ENCODE results near the gene TSLP.

TSLP gene

DNA sequence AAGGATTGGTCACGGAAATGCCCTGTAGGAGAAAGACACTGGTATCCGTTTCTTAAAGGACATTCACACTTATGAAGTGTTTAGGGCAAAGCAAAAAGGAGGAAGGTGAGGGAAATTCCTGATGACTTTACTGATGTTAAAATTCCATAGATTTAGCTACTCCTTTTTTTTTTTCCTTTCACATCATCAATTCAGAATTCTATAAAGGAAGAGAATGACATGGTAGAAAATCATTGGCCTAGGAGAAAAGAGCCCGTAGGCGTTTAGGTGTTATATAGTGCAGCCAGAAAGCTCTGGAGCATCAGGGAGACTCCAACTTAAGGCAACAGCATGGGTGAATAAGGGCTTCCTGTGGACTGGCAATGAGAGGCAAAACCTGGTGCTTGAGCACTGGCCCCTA, at the start of gene TSLP:
TSLP (plus strand) TSS at position 301 of the 400 bp plus-strand sequence. CDS start 178 bp downstream, outside the sequence.
- no peak for ATAC-seq (ENCODE audit: low read depth)
- no peak for DNase-seq (ENCODE audit: low spot score in 2 of 2)
- Mint-ChIP-seq H3K27ac (no peak within 1 kb of the TSS), H3K36me3 (no peaks in the 10 kb centered on the region), H3K27me3 (peaks cover 26% of the 10 kb centered on the region), H3K4me3 (no peak within 1 kb of the TSS), H3K9me3 (no peaks in the 10 kb centered on the region), H3K4me1 (peaks cover 6% of the 10 kb centered on the region)

DNA sequence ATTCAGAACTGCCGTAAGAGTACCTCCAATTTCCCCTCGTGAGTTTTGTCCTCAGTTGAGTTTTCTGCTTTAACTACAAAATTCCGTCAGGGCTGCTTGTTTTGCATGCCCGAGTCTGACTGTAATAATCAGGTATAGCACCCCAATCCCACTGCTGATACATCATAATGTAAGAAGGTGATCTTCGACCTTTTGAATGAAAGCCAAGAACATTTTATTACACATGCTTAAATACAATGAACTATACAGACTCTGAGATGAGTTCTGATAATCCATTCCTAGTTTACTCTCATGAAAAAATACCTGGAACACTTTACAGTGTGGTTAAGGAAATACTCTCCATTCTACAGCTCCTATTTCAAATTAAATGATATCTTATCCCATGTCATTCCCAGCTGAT, 49.2 kb upstream of the TSLP start:
- no peaks in the 10 kb centered on the region for H3K4me1 Mint-ChIP-seq
- no peak overlapping the region for H3K27ac Mint-ChIP-seq
- no peaks in the 10 kb centered on the region for H3K36me3 Mint-ChIP-seq
- ATAC-seq (ENCODE audit: low read depth) = no peak
- no peak overlapping the region for H3K4me3 Mint-ChIP-seq
- no peaks in the 10 kb centered on the region for H3K27me3 Mint-ChIP-seq
- no peak for DNase-seq (ENCODE audit: low spot score in 2 of 2)
- no peaks in the 10 kb centered on the region for H3K9me3 Mint-ChIP-seq

DNA sequence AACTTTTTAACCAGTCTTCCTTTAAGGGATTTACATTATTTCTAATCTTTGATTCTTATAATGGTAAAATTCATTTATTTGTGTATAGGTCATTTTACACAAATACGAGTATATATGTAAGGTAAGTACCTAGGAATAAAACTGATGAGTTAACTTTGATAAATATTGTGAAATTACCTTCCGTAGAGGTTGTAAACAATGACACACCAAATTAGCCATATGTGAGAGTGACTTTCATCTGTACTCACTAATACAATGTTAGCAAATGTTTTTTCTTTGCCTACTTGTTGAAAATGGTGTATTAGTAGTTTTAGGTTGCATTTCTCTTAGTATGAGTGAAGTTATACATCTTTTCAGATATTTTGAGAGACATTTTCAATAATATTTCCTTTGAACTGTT, 42.6 kb upstream of the TSLP start:
- Mint-ChIP-seq H3K4me3 (no peak overlapping the region), H3K9me3 (no peaks in the 10 kb centered on the region), H3K4me1 (no peaks in the 10 kb centered on the region), H3K27me3 (peaks cover 3% of the 10 kb centered on the region), H3K27ac (no peak overlapping the region), H3K36me3 (no peaks in the 10 kb centered on the region)
- DNase-seq (ENCODE audit: low spot score in 2 of 2) (no peak), ATAC-seq (ENCODE audit: low read depth) (no peak)

DNA sequence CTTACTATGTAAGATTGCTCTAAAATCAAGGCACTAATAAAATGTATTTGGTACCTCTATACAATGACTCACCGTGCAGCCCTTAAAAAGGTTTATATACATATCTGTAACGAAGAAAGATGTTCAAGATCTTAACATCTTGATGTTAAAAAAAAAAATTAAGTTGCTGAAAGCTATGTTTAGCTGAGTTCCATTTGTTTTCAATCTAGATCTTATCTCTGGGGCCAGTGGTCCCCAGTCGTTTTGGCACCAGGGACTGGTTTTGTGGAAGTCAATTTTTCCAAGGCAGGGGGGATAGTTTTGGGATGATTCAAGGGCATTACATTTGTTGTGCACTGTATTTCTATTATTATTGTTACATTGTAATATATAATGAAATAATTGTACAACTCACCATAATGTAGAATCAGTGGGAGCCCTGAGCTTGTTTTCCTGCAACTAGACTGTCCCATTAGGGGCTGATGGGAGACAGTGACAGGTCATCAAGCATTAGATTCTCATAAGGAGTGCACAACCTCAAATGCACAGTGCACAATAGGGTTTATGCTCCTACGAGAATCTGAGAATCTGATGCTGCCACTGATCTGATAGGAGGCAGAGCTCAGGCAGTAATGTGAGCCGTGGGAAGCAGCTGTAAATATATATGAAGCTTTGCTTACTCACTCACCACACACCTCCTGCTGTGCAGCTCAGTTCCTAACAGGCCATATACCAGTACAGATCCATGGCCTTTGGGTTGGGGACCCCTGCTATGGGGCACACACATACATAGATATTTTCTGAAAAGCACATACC, 27.6 kb upstream of the TSLP start:
- H3K27ac Mint-ChIP-seq = no peak overlapping the region
- no peak overlapping the region for H3K4me3 Mint-ChIP-seq
- H3K4me1 Mint-ChIP-seq = no peaks in the 10 kb centered on the region
- H3K27me3 Mint-ChIP-seq = no peaks in the 10 kb centered on the region
- DNase-seq (ENCODE audit: low spot score in 2 of 2) = no peak
- no peaks in the 10 kb centered on the region for H3K9me3 Mint-ChIP-seq
- ATAC-seq (ENCODE audit: low read depth) = no peak
- no peaks in the 10 kb centered on the region for H3K36me3 Mint-ChIP-seq

DNA sequence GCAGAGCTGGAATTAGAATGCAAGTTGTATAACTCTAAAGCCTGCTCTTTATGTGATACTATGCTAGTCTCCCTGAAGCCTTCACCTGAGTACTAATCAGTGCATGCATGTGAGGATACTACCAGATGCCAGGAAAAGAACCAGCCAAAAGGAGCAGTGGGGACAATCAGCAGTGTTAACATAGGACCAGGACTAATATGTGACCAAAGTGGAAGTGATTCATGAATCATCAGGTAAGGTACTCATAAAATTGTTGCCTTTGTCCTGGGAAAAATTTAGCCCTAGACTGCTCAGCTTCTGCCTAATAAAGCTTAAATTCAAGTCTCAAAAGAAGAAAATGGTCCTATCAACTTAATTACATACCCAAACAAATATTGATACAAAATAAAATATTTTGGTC, 13.4 kb upstream of the TSLP start:
- Mint-ChIP-seq H3K27me3 (peaks cover 23% of the 10 kb centered on the region), H3K27ac (no peak overlapping the region), H3K4me3 (no peak overlapping the region), H3K36me3 (peaks cover 2% of the 10 kb centered on the region), H3K4me1 (no peaks in the 10 kb centered on the region), H3K9me3 (peaks cover 4% of the 10 kb centered on the region)
- no peak for ATAC-seq (ENCODE audit: low read depth)
- no peak for DNase-seq (ENCODE audit: low spot score in 2 of 2)

DNA sequence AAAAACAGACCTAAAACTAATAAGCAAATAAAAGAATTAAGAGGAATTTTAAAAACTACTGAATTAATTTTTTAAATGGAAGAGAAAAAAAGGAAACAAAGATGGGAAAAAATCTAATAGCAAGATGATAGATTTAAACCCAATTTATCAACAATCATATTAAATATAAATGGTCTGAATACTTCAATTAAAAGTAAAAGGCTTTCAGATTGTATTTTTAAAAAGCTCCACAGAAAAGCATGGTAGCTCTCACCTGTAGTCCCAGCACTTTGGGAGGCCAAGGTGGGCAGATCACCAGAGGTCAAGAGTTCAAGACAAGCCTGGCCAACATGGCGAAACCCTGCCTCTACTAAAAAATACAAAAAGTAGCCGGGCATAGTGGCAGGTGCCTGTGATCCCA, 11.3 kb upstream of the TSLP start:
- no peak for ATAC-seq (ENCODE audit: low read depth)
- Mint-ChIP-seq H3K9me3 (peaks cover 4% of the 10 kb centered on the region), H3K4me3 (no peak overlapping the region)

DNA sequence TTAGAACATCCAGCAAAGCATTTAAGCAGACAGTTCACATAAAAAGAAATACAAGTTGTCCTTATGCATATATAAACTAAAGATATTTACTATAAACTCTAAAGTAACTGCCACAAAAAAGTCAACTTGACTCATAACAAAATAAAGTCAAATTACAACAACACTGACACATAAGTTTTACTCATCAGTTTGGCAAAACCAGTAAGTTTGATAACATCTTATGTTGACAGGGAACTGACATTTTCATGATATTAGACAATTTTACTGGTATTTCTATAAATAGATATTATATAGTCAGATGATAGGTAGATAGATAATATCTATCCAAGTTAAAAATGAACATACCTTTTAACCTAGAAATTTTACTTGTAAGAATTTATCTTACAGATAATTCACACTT, 9.9 kb upstream of the TSLP start:
- Mint-ChIP-seq H3K4me1 (no peaks in the 10 kb centered on the region), H3K9me3 (peaks cover 4% of the 10 kb centered on the region), H3K27me3 (peaks cover 16% of the 10 kb centered on the region), H3K27ac (no peak overlapping the region), H3K36me3 (peaks cover 2% of the 10 kb centered on the region), H3K4me3 (no peak overlapping the region)
- DNase-seq (ENCODE audit: low spot score in 2 of 2) (no peak), ATAC-seq (ENCODE audit: low read depth) (no peak)

More for the DNA sequence above, 11.3 kb upstream of the TSLP start:
- Mint-ChIP-seq H3K27me3 (peaks cover 23% of the 10 kb centered on the region), H3K36me3 (peaks cover 2% of the 10 kb centered on the region), H3K27ac (no peak overlapping the region), H3K4me1 (no peaks in the 10 kb centered on the region)
- DNase-seq (ENCODE audit: low spot score in 2 of 2) = no peak

DNA sequence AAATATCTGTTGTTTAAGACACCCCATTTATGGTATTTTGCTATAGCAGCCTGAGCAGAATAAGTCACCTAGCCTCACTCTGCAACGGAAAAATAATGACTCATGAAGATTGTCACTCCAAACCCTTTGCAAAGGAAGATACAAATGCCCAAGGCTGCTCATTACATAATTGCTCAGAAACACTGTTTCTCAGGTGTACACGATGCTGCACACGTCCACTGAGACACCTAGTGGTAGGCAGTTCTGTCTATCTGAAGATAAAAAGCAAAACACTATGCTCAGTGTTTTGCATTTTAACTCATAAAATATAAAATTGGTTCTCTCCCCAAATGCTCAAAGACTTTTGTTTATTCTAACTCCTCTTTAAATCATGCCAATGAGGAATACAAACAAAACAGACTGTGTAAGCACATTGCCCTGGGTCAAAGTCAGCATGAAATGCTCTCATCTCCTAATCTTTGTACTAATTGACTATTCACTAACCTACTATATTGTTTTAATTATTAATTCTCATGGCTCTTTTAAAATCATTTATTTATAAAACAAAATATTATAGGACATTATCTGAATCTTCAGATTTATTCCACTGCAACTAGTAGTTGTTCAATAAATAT, 7.7 kb upstream of the TSLP start:
- Mint-ChIP-seq H3K27ac (no peak overlapping the region), H3K4me1 (no peaks in the 10 kb centered on the region), H3K36me3 (peaks cover under 1% of the 10 kb centered on the region), H3K9me3 (peaks cover 3% of the 10 kb centered on the region), H3K4me3 (no peak overlapping the region), H3K27me3 (peaks cover 3% of the 10 kb centered on the region)
- no peak for DNase-seq (ENCODE audit: low spot score in 2 of 2)
- no peak for ATAC-seq (ENCODE audit: low read depth)

DNA sequence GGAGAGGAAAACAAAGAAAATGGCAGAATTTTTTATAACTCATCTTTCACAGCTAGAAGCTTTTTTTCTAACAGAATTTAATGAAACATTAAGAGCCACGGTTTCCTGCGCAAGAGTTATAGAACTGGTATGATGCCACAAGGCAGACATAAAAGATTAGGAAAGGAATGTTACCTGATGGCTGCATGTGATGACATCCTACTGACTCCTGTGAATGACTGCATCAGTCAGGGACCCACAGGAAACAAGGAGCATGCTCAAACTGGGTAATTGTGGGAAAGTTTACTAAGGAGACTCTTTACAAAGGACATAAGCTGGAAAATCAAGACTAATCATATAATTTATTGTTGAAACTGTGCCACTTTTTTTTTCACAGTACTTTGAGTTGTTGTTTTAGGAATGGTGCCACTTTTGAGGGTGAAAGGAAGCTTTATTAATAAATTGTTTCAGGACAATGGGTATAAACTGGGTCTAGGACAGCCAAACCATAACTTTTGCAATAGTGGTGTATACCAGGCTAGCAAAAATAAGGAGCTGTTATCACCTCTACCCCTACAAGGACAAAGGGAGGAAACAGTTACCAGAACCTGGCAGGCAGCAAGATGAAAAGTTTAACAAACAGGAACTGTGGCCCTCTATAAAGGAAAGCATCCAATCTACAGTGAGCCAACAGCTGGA, 5.1 kb upstream of the TSLP start:
- ATAC-seq (ENCODE audit: low read depth) = no peak
- H3K36me3 Mint-ChIP-seq = no peaks in the 10 kb centered on the region

DNA sequence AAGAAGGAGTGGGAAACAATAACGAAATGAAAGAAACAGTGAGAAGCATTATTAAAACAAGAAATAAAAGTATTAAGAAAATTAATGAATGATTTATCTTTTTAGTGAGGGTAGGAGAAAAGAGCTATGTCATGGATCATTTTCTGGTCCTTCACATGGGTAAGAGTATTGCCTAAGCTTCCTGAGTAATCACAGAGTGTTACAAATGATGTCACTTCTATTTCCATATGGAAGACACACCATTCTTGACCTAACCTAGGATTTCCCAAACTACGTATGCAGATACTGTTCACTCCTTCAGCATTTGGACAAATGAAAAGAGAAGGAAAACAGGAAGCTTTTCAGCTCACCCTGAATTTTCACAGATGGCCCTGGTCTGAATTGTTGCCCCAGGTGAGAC, 3.3 kb upstream of the TSLP start:
- ATAC-seq (ENCODE audit: low read depth) = no peak
- no peak for DNase-seq (ENCODE audit: low spot score in 2 of 2)
- Mint-ChIP-seq H3K27ac (no peak overlapping the region), H3K9me3 (no peaks in the 10 kb centered on the region), H3K27me3 (peaks cover 17% of the 10 kb centered on the region), H3K4me3 (no peak overlapping the region), H3K36me3 (no peaks in the 10 kb centered on the region), H3K4me1 (peaks cover 3% of the 10 kb centered on the region)

More for the DNA sequence above, 5.1 kb upstream of the TSLP start:
- DNase-seq (ENCODE audit: low spot score in 2 of 2) = no peak
- H3K27ac Mint-ChIP-seq = no peak overlapping the region
- H3K4me1 Mint-ChIP-seq = no peaks in the 10 kb centered on the region
- H3K9me3 Mint-ChIP-seq = no peaks in the 10 kb centered on the region
- H3K27me3 Mint-ChIP-seq = peaks cover 11% of the 10 kb centered on the region
- no peak overlapping the region for H3K4me3 Mint-ChIP-seq

DNA sequence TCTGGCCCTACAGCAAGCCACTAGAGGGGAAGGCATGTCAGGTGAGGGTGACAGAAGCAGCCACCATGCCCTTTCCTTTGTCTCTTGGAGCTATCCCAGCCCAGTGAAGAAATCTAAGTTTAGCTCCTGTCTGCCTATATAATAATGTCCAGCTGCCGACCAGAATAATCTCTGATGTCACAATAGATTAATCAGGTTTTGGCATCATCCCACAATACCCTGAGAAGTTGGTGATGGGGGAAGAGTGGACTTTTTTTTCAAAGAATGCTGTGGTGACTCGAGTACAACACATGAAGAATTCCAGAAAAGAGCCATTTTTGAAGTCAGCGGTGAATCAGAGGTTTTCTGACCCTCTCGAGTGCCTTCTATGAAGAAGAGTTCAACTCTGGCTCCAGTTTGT, 1.7 kb upstream of the TSLP start:
- ATAC-seq (ENCODE audit: low read depth) (no peak), DNase-seq (ENCODE audit: low spot score in 2 of 2) (no peak)
- no peak overlapping the region for H3K27ac Mint-ChIP-seq
- peaks cover 6% of the 10 kb centered on the region for H3K4me1 Mint-ChIP-seq
- no peaks in the 10 kb centered on the region for H3K36me3 Mint-ChIP-seq
- no peaks in the 10 kb centered on the region for H3K9me3 Mint-ChIP-seq
- no peak overlapping the region for H3K4me3 Mint-ChIP-seq
- peaks cover 24% of the 10 kb centered on the region for H3K27me3 Mint-ChIP-seq

DNA sequence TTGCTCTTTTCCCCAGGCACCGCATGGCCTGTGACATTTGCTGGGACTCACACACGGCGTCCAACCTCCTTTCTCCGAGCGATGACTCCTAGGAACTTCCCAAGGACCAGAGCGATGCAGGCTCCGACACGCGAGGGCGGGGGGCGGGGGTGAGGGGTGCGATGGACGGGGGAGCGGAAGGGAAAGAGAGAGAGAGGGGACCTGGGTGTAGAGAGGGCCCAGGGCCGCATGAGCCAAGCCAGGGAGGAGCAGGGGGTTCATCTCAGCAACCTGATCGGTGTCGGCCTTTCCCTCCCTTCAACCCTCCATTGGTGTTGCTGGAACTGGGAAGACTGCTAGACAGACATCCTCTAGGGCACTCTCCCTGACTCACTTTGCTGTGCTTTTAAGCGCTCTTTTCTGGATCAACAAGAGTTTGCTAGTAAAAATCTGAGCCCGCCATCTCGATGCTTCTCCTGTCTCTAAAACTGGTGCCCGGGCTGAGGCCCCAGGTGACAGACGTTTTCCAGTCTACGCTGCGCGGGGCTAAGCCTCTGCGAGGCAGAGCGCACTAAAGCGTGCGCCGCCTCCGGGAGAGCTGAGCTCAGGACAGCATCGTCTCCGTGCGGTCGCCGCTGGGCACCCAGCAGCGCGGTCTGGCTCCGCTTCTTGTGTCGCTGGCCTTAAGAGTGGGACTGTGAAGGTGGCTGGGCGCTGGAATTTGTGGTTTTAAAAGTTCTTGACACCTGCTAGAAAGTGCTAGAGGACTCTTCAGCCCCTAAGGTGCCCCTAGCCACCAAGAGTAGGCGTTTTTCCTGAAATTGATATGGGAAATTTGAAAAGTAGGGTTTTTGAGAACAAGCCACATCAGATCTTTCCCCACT, 1.0 kb upstream of the TSLP start:
- no peak overlapping the region for H3K27ac Mint-ChIP-seq
- peaks cover 28% of the 10 kb centered on the region for H3K27me3 Mint-ChIP-seq
- H3K36me3 Mint-ChIP-seq = no peaks in the 10 kb centered on the region
- no peak overlapping the region for H3K4me3 Mint-ChIP-seq
- H3K9me3 Mint-ChIP-seq = no peaks in the 10 kb centered on the region
- peaks cover 6% of the 10 kb centered on the region for H3K4me1 Mint-ChIP-seq
- ATAC-seq (ENCODE audit: low read depth) = peak; percentile 46
- no peak for DNase-seq (ENCODE audit: low spot score in 2 of 2)

DNA sequence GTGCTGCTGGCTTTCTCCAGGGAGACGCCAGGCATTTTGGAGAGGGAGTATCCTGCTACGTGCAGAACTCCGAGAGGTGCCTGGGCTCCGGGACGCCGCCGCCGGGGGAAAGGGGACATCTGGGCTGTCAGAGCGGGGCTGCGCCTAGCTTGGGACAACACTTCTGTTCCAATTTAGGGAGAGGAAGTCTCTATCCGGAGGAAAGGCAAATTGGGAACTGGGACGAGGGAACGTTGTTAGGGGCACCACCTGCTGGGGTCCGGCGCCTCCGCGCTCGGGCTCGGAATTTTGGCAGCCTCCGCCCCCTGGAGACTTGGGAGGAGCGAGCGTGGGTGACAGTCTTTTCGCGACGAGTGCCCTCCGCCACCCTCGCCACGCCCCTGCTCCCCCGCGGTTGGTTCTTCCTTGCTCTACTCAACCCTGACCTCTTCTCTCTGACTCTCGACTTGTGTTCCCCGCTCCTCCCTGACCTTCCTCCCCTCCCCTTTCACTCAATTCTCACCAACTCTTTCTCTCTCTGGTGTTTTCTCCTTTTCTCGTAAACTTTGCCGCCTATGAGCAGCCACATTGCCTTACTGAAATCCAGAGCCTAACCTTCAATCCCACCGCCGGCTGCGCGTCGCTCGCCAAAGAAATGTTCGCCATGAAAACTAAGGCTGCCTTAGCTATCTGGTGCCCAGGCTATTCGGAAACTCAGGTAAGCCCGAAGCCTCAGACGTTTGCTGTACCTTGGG, 1.6 kb downstream of the TSLP start:
- Mint-ChIP-seq H3K36me3 (no peaks in the 10 kb centered on the region), H3K27ac (no peak overlapping the region), H3K27me3 (peaks cover 32% of the 10 kb centered on the region), H3K4me3 (peak overlapping the region; percentile 81), H3K4me1 (peaks cover 6% of the 10 kb centered on the region), H3K9me3 (no peaks in the 10 kb centered on the region)
- ATAC-seq (ENCODE audit: low read depth) = peak; percentile 57
- DNase-seq (ENCODE audit: low spot score in 2 of 2) = peak in 1 of 2 donors; percentile 13
